IPS DF 4.7 (cell line): ENCODE measurements around the gene DDX47.
"Not testable (repeated sequence)": the region's sequence is repeated elsewhere in the genome, so short reads cannot be mapped to it uniquely, and the experiment has no call there.

Experiments
- DNase-seq: peaks from one replicate; pipeline ENCODE4 v3.0.0-alpha.2; 2013; ENCODE audit warnings: low spot score; ENCODE audit errors: extremely low read depth

The DDX47 gene

GRCh38 chr12:12820376-12820775, 7.2 kb downstream of the DDX47 start:
- not testable (repeated sequence) for DNase-seq

- no peak for DNase-seq
These were observed 8.8 kb downstream of the DDX47 start for GRCh38 chr12:12821975-12822374.

- no peak for DNase-seq
These were observed 9.7 kb downstream of the DDX47 start for GRCh38 chr12:12822886-12823285.

- no peak for DNase-seq
These were observed 10.2 kb downstream of the DDX47 start for GRCh38 chr12:12823300-12823699.

GRCh38 chr12:12823811-12824210, 10.7 kb downstream of the DDX47 start:
- DNase-seq = no peak

- no peak for DNase-seq
These were observed 22.4 kb downstream of the DDX47 start for GRCh38 chr12:12835378-12836146.

- no peak for DNase-seq
These were observed 23.4 kb downstream of the DDX47 start for GRCh38 chr12:12836571-12836970.

GRCh38 chr12:12837025-12837812, 24.1 kb downstream of the DDX47 start:
- DNase-seq = peak; percentile 25

GRCh38 chr12:12837813-12838153, 24.6 kb downstream of the DDX47 start:
- no peak for DNase-seq

- no peak for DNase-seq
These were observed 25.9 kb downstream of the DDX47 start for GRCh38 chr12:12839003-12839395.

- DNase-seq = not testable (repeated sequence)
These were observed 26.3 kb downstream of the DDX47 start for GRCh38 chr12:12839439-12839838.

GRCh38 chr12:12839873-12840579, 26.9 kb downstream of the DDX47 start:
- no peak for DNase-seq

GRCh38 chr12:12840580-12840899, 27.4 kb downstream of the DDX47 start:
- no peak for DNase-seq

GRCh38 chr12:12841428-12841827, 28.3 kb downstream of the DDX47 start:
- DNase-seq = not testable (repeated sequence)

- DNase-seq = no peak
These were observed 32.7 kb downstream of the DDX47 start for GRCh38 chr12:12845794-12846243.

GRCh38 chr12:12846780-12847179, 33.6 kb downstream of the DDX47 start:
- DNase-seq = not testable (repeated sequence)

GRCh38 chr12:12853435-12853834, 40.3 kb downstream of the DDX47 start:
- no peak for DNase-seq

GRCh38 chr12:12859690-12860089, 46.5 kb downstream of the DDX47 start:
- no peak for DNase-seq

GRCh38 chr12:12864243-12864642, 51.1 kb downstream of the DDX47 start:
- no peak for DNase-seq

GRCh38 chr12:12868477-12869235, 55.5 kb downstream of the DDX47 start:
- no peak for DNase-seq

GRCh38 chr12:12870465-12870864, 57.3 kb downstream of the DDX47 start:
- DNase-seq = no peak
